K562 (cell line): ENCODE results near the gene MYCL. TPM values are rescaled to one million over a fixed set of nuclear protein-coding genes. Genes with fewer than 3 reads are reported as not detected.
A peak's percentile ranks its signal among the peaks of the same experiment; 100 is the strongest.

Experiments
- ATAC-seq: fragments of 200-7000 bp; cut with Tn5 transposase; 3 replicates; pipeline ENCODE4 v1.9.1; 2020; ENCODE audit warnings: moderate library complexity
- BruUV-seq: library from RNA; stranded (reverse); fragments of 400-500 nt; replicated peaks from 2 replicates; lab custom pipeline; 2021; lab: Mats Ljungman, UMichigan
- CTCF ChIA-PET: fragments of 300-600 bp; formaldehyde crosslinking; extraction: SDS; loops from one replicate; lab custom pipeline; 2021; ENCODE audit warnings: low intra/inter-chr PET ratio; lab: Yijun Ruan, JAX
- POLR2A ChIA-PET: fragments of 300-600, 350-650 bp; sonication (Branson Sonifier 250); formaldehyde crosslinking; extraction: SDS; loops from one replicate; lab custom pipeline; 2021; ENCODE audit warnings: antibody characterized with exemption, inconsistent platforms; lab: Yijun Ruan, JAX
- DNase-seq, 4 experiments: peaks; one replicate each; pipeline versions ENCODE4 v3.0.0 to v3.0.0-alpha.2; 2011 to 2018; ENCODE audit warnings: low spot score in 3 of 4, mixed read lengths in 3 of 4; ENCODE audit errors: extremely low read depth in 1 of 4
- FAIRE-seq: peaks from 2 replicates; lab custom pipeline; 2011; peaks lifted over from hg19 to GRCh38; lab: Jason Lieb, UNC
- H2AFZ ChIP-seq: 2 replicates; pipeline ENCODE4 v1.6.0; 2011; ENCODE audit warnings: low read depth, low read length, control low read depth, inconsistent platforms
- H3K27ac ChIP-seq: fragments of 200-600 bp; 3 replicates; pipeline ENCODE4 v1.8.0; 2011; ENCODE audit warnings: low read depth, mild to moderate bottlenecking, control low read depth, inconsistent platforms, low read length, moderate library complexity, mixed read lengths; ENCODE audit errors: extremely low read depth
- H3K27me3 ChIP-seq, 2 experiments: fragments of 300-600 bp in 1 of 2; 2 replicates in 1 of 2; 3 replicates in 1 of 2; pipeline versions ENCODE4 v1.6.0 to v1.8.0; 2011; ENCODE audit warnings: inconsistent platforms in 2 of 2, low read length in 2 of 2, mild to moderate bottlenecking in 1 of 2, mixed read lengths in 1 of 2, moderate library complexity in 1 of 2; ENCODE audit not compliant: control insufficient read depth in 2 of 2, insufficient read depth in 2 of 2
- H3K36me3 ChIP-seq: fragments of 300-600 bp; 3 replicates; pipeline ENCODE4 v1.8.0; 2011; ENCODE audit warnings: mild to moderate bottlenecking, low read length, inconsistent platforms; ENCODE audit not compliant: control insufficient read depth, insufficient read depth
- H3K4me1 ChIP-seq, 2 experiments: fragments of 200-600 bp in 1 of 2; replicated peaks in 1 of 2; 2 replicates in 1 of 2; 3 replicates in 1 of 2; pipeline versions ENCODE4 v1.5.1 to v1.8.0; 2011; ENCODE audit warnings: inconsistent platforms in 2 of 2, low read length in 2 of 2, mild to moderate bottlenecking in 1 of 2, mixed read lengths in 1 of 2, moderate library complexity in 1 of 2; ENCODE audit not compliant: control insufficient read depth in 2 of 2, insufficient read depth in 2 of 2
- H3K4me2 ChIP-seq: 2 replicates; pipeline ENCODE4 v1.6.1; 2011; ENCODE audit warnings: low read length, control low read depth, inconsistent platforms, mixed read lengths; ENCODE audit not compliant: insufficient read depth
- H3K4me3 ChIP-seq: fragments of 200-600 bp; sonication (generic), shearing (Covaris generic); 2 replicates; pipeline ENCODE4 v1.5.1; 2016; ENCODE audit warnings: control low read depth, inconsistent platforms
- H3K79me2 ChIP-seq: fragments of 200-600 bp; 3 replicates; pipeline ENCODE4 v1.8.0; 2011; ENCODE audit warnings: low read length, inconsistent platforms; ENCODE audit not compliant: control insufficient read depth, insufficient read depth
- H3K9ac ChIP-seq, 2 experiments: 2 replicates each; pipeline versions ENCODE4 v1.6.0 to v1.6.1; 2011; ENCODE audit warnings: low read depth in 2 of 2, low read length in 2 of 2, control low read depth in 1 of 2, inconsistent platforms in 1 of 2, mild to moderate bottlenecking in 1 of 2, mixed read lengths in 1 of 2; ENCODE audit not compliant: insufficient read depth in 1 of 2
- H3K9me1 ChIP-seq: one replicate; pipeline ENCODE4 v1.6.0; 2011; ENCODE audit warnings: inconsistent platforms, mild to moderate bottlenecking, low read length, moderate library complexity; ENCODE audit not compliant: control insufficient read depth, insufficient read depth
- H3K9me3 ChIP-seq: replicated peaks from 2 replicates; pipeline ENCODE4 v1.5.1; 2011; ENCODE audit warnings: low read depth, low read length, inconsistent platforms; ENCODE audit not compliant: control insufficient read depth, insufficient read depth
- H4K20me1 ChIP-seq: replicated peaks from 2 replicates; pipeline ENCODE4 v1.6.1; 2011; ENCODE audit warnings: low read length, inconsistent platforms, mixed read lengths; ENCODE audit not compliant: control insufficient read depth, insufficient read depth
- BCL6 ChIP-seq: fragments of 250-450 bp; sonication (Bioruptor Pico); IDR thresholded peaks from 2 replicates; pipeline ENCODE4 v1.4.0; 2020
- CHD1 ChIP-seq: fragments of 200-600 bp; sonication (generic); IDR thresholded peaks from one replicate; pipeline ENCODE4 v1.6.1; 2012; ENCODE audit warnings: mild to moderate bottlenecking, moderate library complexity, low read length, inconsistent platforms
- ETV5 ChIP-seq: sonication (generic); formaldehyde crosslinking; IDR thresholded peaks from 2 replicates; pipeline ENCODE4 v1.4.0; 2020; ENCODE audit warnings: low read depth, mild to moderate bottlenecking, missing genetic modification reagents
- FOXJ2 ChIP-seq: fragments of 200-800 bp; sonication (Bioruptor generic); IDR thresholded peaks from 2 replicates; pipeline ENCODE4 v1.6.1; 2016; ENCODE audit warnings: missing genetic modification characterization, missing compliant biosample characterization
- NCOA4 ChIP-seq: fragments of 450-650 bp; IDR thresholded peaks from 2 replicates; pipeline ENCODE4 v1.6.1; 2018; ENCODE audit warnings: mild to moderate bottlenecking; ENCODE audit not compliant: partially characterized antibody
- PHB ChIP-seq: fragments of 250-450 bp; sonication (Bioruptor Pico); IDR thresholded peaks from 2 replicates; pipeline ENCODE4 v1.5.0; 2021
- SFPQ ChIP-seq: fragments of 200-400 bp; formaldehyde crosslinking; IDR thresholded peaks from 2 replicates; pipeline ENCODE4 v1.6.1; 2017; ENCODE audit warnings: mild to moderate bottlenecking, low read depth, low read length, moderate library complexity
- SP2 ChIP-seq: IDR thresholded peaks from 2 replicates; pipeline ENCODE4 v1.6.1; 2011; ENCODE audit warnings: mild to moderate bottlenecking, low read depth, low read length, moderate library complexity; ENCODE audit not compliant: poor library complexity, severe bottlenecking; ENCODE audit errors: extremely low read depth
- UBTF ChIP-seq, 2 experiments: IDR thresholded peaks; 2 replicates each; pipeline ENCODE4 v1.6.1; 2012; ENCODE audit warnings: improper control_type of control experiment in 2 of 2, low read depth in 2 of 2, low read length in 2 of 2, borderline replicate concordance in 1 of 2
- ZFX ChIP-seq: sonication (generic); formaldehyde crosslinking; IDR thresholded peaks from 2 replicates; pipeline ENCODE4 v1.8.0; 2022; ENCODE audit warnings: mild to moderate bottlenecking, missing genetic modification reagents, moderate library complexity
- ZNF212 ChIP-seq: fragments of 450-650 bp; formaldehyde crosslinking; IDR thresholded peaks from 2 replicates; pipeline ENCODE4 v1.4.0; 2020; ENCODE audit warnings: mild to moderate bottlenecking
- ZNF609 ChIP-seq: sonication (generic); formaldehyde crosslinking; IDR thresholded peaks from 2 replicates; pipeline ENCODE4 v1.8.1; 2023; ENCODE audit warnings: missing genetic modification reagents, mild to moderate bottlenecking, borderline replicate concordance
- WGBS: fragments of 100-300 bp; shearing (Covaris generic); methylation state at CpG from one replicate; pipeline ENCODE4 v1.1.6; 2016; ENCODE audit warnings: low coverage, mixed read lengths; ENCODE audit not compliant: insufficient coverage; ENCODE audit errors: missing lambda C conversion rate; 5-methylcytosine and 5-hydroxymethylcytosine counted together
- in situ Hi-C: fragments of 300-500 bp; cut with MboI; formaldehyde crosslinking; loops from 4 replicates; pipeline ENCODE4 v1.15.0; 2018; ENCODE audit warnings: inconsistent platforms, mixed read lengths
- intact Hi-C: fragments of 100-400 bp; cut with micrococcal nuclease; formaldehyde crosslinking; loops from 2 replicates; pipeline ENCODE4 v1.14.2; 2022
- polyA plus RNA-seq, 8 experiments: library from polyadenylated mRNA; depleted of rRNA in 4 of 8; stranded (reverse) in 5 of 8; unstranded in 3 of 8; fragments of >200 nt; fragmentation: Nextera tagmentation in 2 of 8; fragmentation: Illumina TruSeq in 1 of 8; extraction: Ambion mirVana in 2 of 8; extraction: Trizol in 1 of 8; gene quantifications; 2 replicates each; pipeline versions ENCODE4 v1.2.1 to v1.2.3, GENCODE V29; 2011 to 2014; ENCODE audit warnings: inconsistent platforms in 1 of 8, missing spikeins in 1 of 8
- total RNA-seq, 7 experiments: library from RNA; depleted of rRNA in 6 of 7; stranded (reverse); fragments of >200 nt in 6 of 7; fragmentation: Illumina TruSeq in 2 of 7; extraction: Trizol in 2 of 7; gene quantifications; 2 replicates each; pipeline versions ENCODE4 v1.2.1 to v1.2.3, GENCODE V29; 2011 to 2021; ENCODE audit warnings: low replicate concordance in 1 of 7

MYCL gene
- total and polyA plus RNA-seq, 9 of the 15 experiments (the other 6 are each of a cell fraction or from before 2014, with no cell fraction given), result 3.5 to 22.0 (median 12.8) TPM

- DNase-seq, result peak in 1 of 4 experiments; percentile 58
- peaks cover 23% of the 10 kb centered on the region for H3K79me2 ChIP-seq
- ATAC-seq, result no peak; the same call in 1 of the 3 replicates
- H3K9me1 ChIP-seq, result peaks cover 4% of the 10 kb centered on the region
- peak overlapping the region; percentile 84 for H2AFZ ChIP-seq
- peak overlapping the region; percentile 80 for H3K4me3 ChIP-seq
- no peaks in the 10 kb centered on the region; the same call in 2 of the 3 replicates for H3K36me3 ChIP-seq
- intact Hi-C loops (no loop called here), in situ Hi-C loops (no loop called here)
- peak overlapping the region; percentile 86 for H3K4me2 ChIP-seq
- WGBS, result 1% methylated on average over 22 of the region's 28 CpGs
- H4K20me1 ChIP-seq, result no peaks in the 10 kb centered on the region
- peak overlapping the region; percentile 64 for H3K27ac ChIP-seq
- peaks cover 3 to 14% of the 10 kb centered on the region in 2 experiments for H3K27me3 ChIP-seq
- POLR2A ChIA-PET, result interaction anchor here (0.6 to 3.0 kb wide), 15 partner anchors 9 to 138 kb away, joined by 3 to 21 read pairs (median 5); no protein-coding TSS in a partner anchor
- CTCF ChIA-PET, result interaction anchor here (0.6 to 2.9 kb wide), 5 partner anchors 18 to 102 kb away, joined by 3 to 43 read pairs (median 5); no protein-coding TSS in a partner anchor
- FAIRE-seq, result no peak
- peaks cover 32 to 35% of the 10 kb centered on the region in 2 experiments; a peak in 4 of 5 replicates for H3K4me1 ChIP-seq
- H3K9ac ChIP-seq, result peak overlapping the region; percentile 88 to 97
- BruUV-seq, result no TSS peak
- H3K9me3 ChIP-seq, result 0 out of 2 replicates have a peak, but pooled peaks cover 2% of the 10 kb centered on the region
- no peak for TF ChIP-seq ETV5 (CRISPR knock-in tag)
- TF ChIP-seq UBTF (IDR thresholded peaks at IDR 0.05; ENCODE audit: borderline replicate concordance in 1 of 2, low read depth in 2 of 2, low read length in 2 of 2), result peak in 1 of 2 experiments; percentile 3; a peak in 1 of 4 replicates
- no peak for TF ChIP-seq BCL6 (CRISPR knock-in tag)
- 0 out of 2 replicates have a peak, but pooled peaks have one; percentile 5 for TF ChIP-seq ZNF212 (CRISPR knock-in tag)
- TF ChIP-seq SFPQ, result no peak
- TF ChIP-seq ZFX (CRISPR knock-in tag), result peak; percentile 41
- 0 out of 2 replicates have a peak, but pooled peaks have one; percentile 47 for TF ChIP-seq ZNF609
- TF ChIP-seq CHD1, result peak; percentile 3
- 0 out of 2 replicates have a peak, but pooled peaks have one; percentile 76 for TF ChIP-seq PHB (CRISPR knock-in tag)
- TF ChIP-seq FOXJ2 (tag), result no peak
- TF ChIP-seq NCOA4, result no peak
- no peak for TF ChIP-seq SP2
Measured at GRCh38 chr1:39901464-39901713, 328 bp downstream of the MYCL start.
